Thyroid gland (tissue), 4 donors: Measurements from ENCODE around the gene PLXNA4. TPM values are rescaled to one million over a fixed set of nuclear protein-coding genes. Genes with fewer than 3 reads are reported as not detected.

Experiments
- DNase-seq, 2 donors: peaks; one replicate each; pipeline ENCODE4 v3.0.0-alpha.2; 2019
- H3K27ac ChIP-seq, 3 donors: fragments of 200-600 bp; sonication (generic); 1 replicate in 2 of 3; 2 replicates in 1 of 3; pipeline ENCODE4 v1.5.1; 2016 to 2019; ENCODE audit warnings: mild to moderate bottlenecking in 1 of 3, moderate library complexity in 1 of 3
- H3K27me3 ChIP-seq: fragments of 200-600 bp; sonication (generic); one replicate; pipeline ENCODE4 v1.5.1; 2019
- H3K36me3 ChIP-seq, 2 donors: fragments of 200-600 bp; sonication (generic); one replicate each; pipeline ENCODE4 v1.5.1; 2016 to 2019
- H3K4me1 ChIP-seq, 2 donors: fragments of 200-600 bp; sonication (generic); one replicate each; pipeline ENCODE4 v1.5.1; 2017 to 2019
- H3K4me3 ChIP-seq, 3 donors: fragments of 200-600 bp; sonication (generic); replicated peaks in 1 of 3; 1 replicate in 2 of 3; 2 replicates in 1 of 3; pipeline ENCODE4 v1.5.1; 2016; ENCODE audit warnings: mild to moderate bottlenecking in 1 of 3
- H3K9me3 ChIP-seq: fragments of 200-600 bp; sonication (generic); one replicate; pipeline ENCODE4 v1.5.1; 2017
- CTCF ChIP-seq, 6 experiments: fragments of 200-600 bp in 3 of 6; fragments of 450-650 bp in 3 of 6; sonication (generic) in 3 of 6; IDR thresholded peaks; one replicate each; pipeline ENCODE4 v1.5.1; 2016 to 2019; ENCODE audit warnings: antibody characterized with exemption in 6 of 6, mild to moderate bottlenecking in 2 of 6, inconsistent platforms in 1 of 6, moderate library complexity in 1 of 6
- POLR2A ChIP-seq, 2 donors: fragments of 450-650 bp; IDR thresholded peaks; one replicate each; pipeline ENCODE4 v1.6.1; 2017; ENCODE audit warnings: antibody characterized with exemption in 2 of 2, mild to moderate bottlenecking in 2 of 2, moderate library complexity in 1 of 2
- WGBS, 2 donors: methylation state at CpG; one replicate each; pipeline ENCODE4 v1.1.5; 2017; 5-methylcytosine and 5-hydroxymethylcytosine counted together
- intact Hi-C: fragments of 100-400 bp; cut with DNase I; formaldehyde crosslinking; loops from one replicate; pipeline ENCODE4 v1.15.1; 2023
- total RNA-seq, 4 donors: library from RNA; depleted of rRNA; stranded (reverse); fragments of >200 nt; gene quantifications; one replicate each; pipeline ENCODE4 v1.2.3, GENCODE V29; 2016

The PLXNA4 gene
- total RNA-seq, 4 donors from 2014 or later: 1.3 to 8.3 (median 2.4) TPM

GRCh38 chr7:132377015-132377414 is 199.3 kb downstream of the PLXNA4 start:
- Histone ChIP-seq H3K27ac (no peak overlapping the region), H3K36me3 (no peaks in the 10 kb centered on the region), H3K4me3 (no peak overlapping the region), H3K9me3 (no peaks in the 10 kb centered on the region), H3K4me1 (peaks cover 0 to 11% of the 10 kb centered on the region in 2 donors), H3K27me3 (no peaks in the 10 kb centered on the region)
- TF ChIP-seq POLR2A (IDR thresholded peaks at IDR 0.05): no peak
- TF ChIP-seq CTCF (IDR thresholded peaks at IDR 0.05): no peak
- intact Hi-C loops: no loop called here
- DNase-seq: no peak
- WGBS, 2 donors: 68 to 71% methylated on average over 2 of the region's 2 CpGs

- intact Hi-C loops: no loop called here
- WGBS, 2 donors: 86 to 88% methylated on average over 5 of the region's 5 CpGs
- H3K36me3 ChIP-seq: no peaks in the 10 kb centered on the region
- TF ChIP-seq POLR2A (IDR thresholded peaks at IDR 0.05): no peak
- no peak for TF ChIP-seq CTCF (IDR thresholded peaks at IDR 0.05)
- H3K27ac ChIP-seq: no peak overlapping the region
- H3K27me3 ChIP-seq: no peaks in the 10 kb centered on the region
- peaks cover 0 to 11% of the 10 kb centered on the region in 2 donors for H3K4me1 ChIP-seq
- no peaks in the 10 kb centered on the region for H3K9me3 ChIP-seq
- H3K4me3 ChIP-seq: no peak overlapping the region
- no peak for DNase-seq
Measured at GRCh38 chr7:132376361-132377013, 199.8 kb downstream of the PLXNA4 start.

- TF ChIP-seq CTCF (IDR thresholded peaks at IDR 0.05) (no peak), POLR2A (IDR thresholded peaks at IDR 0.05) (no peak)
- H3K4me1 ChIP-seq: peaks cover 0 to 11% of the 10 kb centered on the region in 2 donors
- whole genome bisulfite sequencing, 2 donors: 89 to 95% methylated on average over 4 of the region's 4 CpGs
- no peak for DNase-seq
- H3K27ac ChIP-seq: no peak overlapping the region
- intact Hi-C loops: no loop called here
- no peaks in the 10 kb centered on the region for H3K9me3 ChIP-seq
- H3K27me3 ChIP-seq: no peaks in the 10 kb centered on the region
- no peak overlapping the region for H3K4me3 ChIP-seq
- H3K36me3 ChIP-seq: no peaks in the 10 kb centered on the region
Measured at GRCh38 chr7:132373879-132374278, 202.4 kb downstream of the PLXNA4 start.

GRCh38 chr7:132373041-132373440 is 203.2 kb downstream of the PLXNA4 start:
- no peaks in the 10 kb centered on the region for H3K27me3 ChIP-seq
- WGBS, 2 donors: 97 to 98% methylated on average over 3 of the region's 3 CpGs
- H3K27ac ChIP-seq: no peak overlapping the region
- no peak for DNase-seq
- no peaks in the 10 kb centered on the region for H3K36me3 ChIP-seq
- peaks cover 0 to 11% of the 10 kb centered on the region in 2 donors for H3K4me1 ChIP-seq
- intact Hi-C loops: no loop called here
- H3K9me3 ChIP-seq: no peaks in the 10 kb centered on the region
- no peak overlapping the region for H3K4me3 ChIP-seq
- TF ChIP-seq CTCF (IDR thresholded peaks at IDR 0.05) (no peak), POLR2A (IDR thresholded peaks at IDR 0.05) (no peak)

- Histone ChIP-seq H3K36me3 (no peaks in the 10 kb centered on the region), H3K27me3 (no peaks in the 10 kb centered on the region), H3K27ac (no peak overlapping the region), H3K4me3 (no peak overlapping the region), H3K9me3 (no peaks in the 10 kb centered on the region), H3K4me1 (peaks cover 0 to 9% of the 10 kb centered on the region in 2 donors)
- TF ChIP-seq POLR2A (IDR thresholded peaks at IDR 0.05) (no peak), CTCF (IDR thresholded peaks at IDR 0.05) (no peak)
- 88 to 91% methylated on average over 3 of the region's 3 CpGs for WGBS, 2 donors
- DNase-seq: no peak
- intact Hi-C loops: no loop called here
Measured at GRCh38 chr7:132371948-132372347, 204.3 kb downstream of the PLXNA4 start.
